MCF 10A (cell line): ENCODE data around the gene SLC1A1. TPM values are rescaled to one million over a fixed set of nuclear protein-coding genes. Genes with fewer than 3 reads are reported as not detected.

Source experiments
- BruUV-seq: library from RNA; stranded (reverse); fragments of 400-500 nt; replicated peaks from 2 replicates; lab custom pipeline; 2021; lab: Mats Ljungman, UMichigan
- CTCF ChIA-PET: fragments of 300-600 bp; sonication (Branson Sonifier 250); formaldehyde crosslinking; extraction: SDS; loops from one replicate; lab custom pipeline; 2021; ENCODE audit warnings: antibody characterized with exemption, inconsistent platforms; lab: Yijun Ruan, JAX
- POLR2A ChIA-PET: fragments of 300-600, 350-650 bp; sonication (Branson Sonifier 250); formaldehyde crosslinking; extraction: SDS; loops from one replicate; lab custom pipeline; 2020; ENCODE audit warnings: antibody characterized with exemption, inconsistent platforms; lab: Yijun Ruan, JAX
- DNase-seq: peaks from one replicate; pipeline ENCODE4 v3.0.0-alpha.2; 2018; ENCODE audit not compliant: unreplicated experiment
- H3K27ac Mint-ChIP-seq: one replicate; pipeline ENCODE4 v1.8.0; 2022; ENCODE audit warnings: mild to moderate bottlenecking, low read depth, mixed read lengths; ENCODE audit not compliant: unreplicated experiment
- H3K27me3 Mint-ChIP-seq: one replicate; pipeline ENCODE4 v1.8.0; 2022; ENCODE audit warnings: mixed read lengths; ENCODE audit not compliant: insufficient read depth, unreplicated experiment
- H3K36me3 Mint-ChIP-seq: one replicate; pipeline ENCODE4 v1.8.0; 2022; ENCODE audit warnings: mild to moderate bottlenecking, moderate library complexity, mixed read lengths; ENCODE audit not compliant: insufficient read depth, unreplicated experiment
- H3K4me1 Mint-ChIP-seq: one replicate; pipeline ENCODE4 v1.8.0; 2022; ENCODE audit warnings: mixed read lengths; ENCODE audit not compliant: insufficient read depth, unreplicated experiment
- H3K4me3 Mint-ChIP-seq: one replicate; pipeline ENCODE4 v1.8.0; 2022; ENCODE audit warnings: mild to moderate bottlenecking, moderate library complexity, mixed read lengths; ENCODE audit not compliant: unreplicated experiment
- H3K9me3 Mint-ChIP-seq: one replicate; pipeline ENCODE4 v1.8.0; 2022; ENCODE audit warnings: mixed read lengths; ENCODE audit not compliant: unreplicated experiment
- CTCF ChIP-seq: fragments of 200-600 bp; IDR thresholded peaks from one replicate; pipeline ENCODE4 v1.8.0; 2022; ENCODE audit warnings: antibody characterized with exemption, mild to moderate bottlenecking; ENCODE audit not compliant: unreplicated experiment
- intact Hi-C: fragments of 100-400 bp; cut with micrococcal nuclease; formaldehyde crosslinking; loops from 2 replicates; pipeline ENCODE4 v1.14.1; 2022
- total RNA-seq: library from RNA; stranded (reverse); gene quantifications from 2 replicates; pipeline ENCODE4 v1.2.3, GENCODE V29; 2022

SLC1A1 gene
- total RNA-seq, 1 experiment from 2014 or later, result 0.16 TPM

GRCh38 chr9:4592886-4593285 is 102.6 kb downstream of the SLC1A1 start:
- Mint-ChIP-seq H3K27ac (no peak overlapping the region), H3K4me3 (no peak overlapping the region), H3K27me3 (no peaks in the 10 kb centered on the region), H3K36me3 (no peaks in the 10 kb centered on the region), H3K4me1 (no peaks in the 10 kb centered on the region), H3K9me3 (no peaks in the 10 kb centered on the region)
- TF ChIP-seq CTCF, result no peak
- intact Hi-C loops, result no loop called here
- CTCF ChIA-PET, result interaction anchor here (3.6 kb wide), 1 partner anchor 11 kb away, joined by 15 read pairs; no protein-coding TSS in a partner anchor
- BruUV-seq, result no TSS peak
- POLR2A ChIA-PET, result no interaction called here
- DNase-seq, result no peak

GRCh38 chr9:4594545-4594944 is 104.3 kb downstream of the SLC1A1 start:
- H3K9me3 Mint-ChIP-seq, result no peaks in the 10 kb centered on the region
- no peaks in the 10 kb centered on the region for H3K4me1 Mint-ChIP-seq
- ChIA-PET CTCF (no interaction called here), POLR2A (no interaction called here)
- no peak overlapping the region for H3K4me3 Mint-ChIP-seq
- no TSS peak for BruUV-seq
- intact Hi-C loops, result no loop called here
- no peak for TF ChIP-seq CTCF
- no peaks in the 10 kb centered on the region for H3K27me3 Mint-ChIP-seq
- DNase-seq, result no peak
- no peaks in the 10 kb centered on the region for H3K36me3 Mint-ChIP-seq
- no peak overlapping the region for H3K27ac Mint-ChIP-seq

GRCh38 chr9:4594994-4595393 is 104.7 kb downstream of the SLC1A1 start:
- H3K27me3 Mint-ChIP-seq, result no peaks in the 10 kb centered on the region
- H3K27ac Mint-ChIP-seq, result no peak overlapping the region
- TF ChIP-seq CTCF, result no peak
- H3K4me3 Mint-ChIP-seq, result no peak overlapping the region
- H3K9me3 Mint-ChIP-seq, result no peaks in the 10 kb centered on the region
- ChIA-PET CTCF (no interaction called here), POLR2A (no interaction called here)
- no peaks in the 10 kb centered on the region for H3K4me1 Mint-ChIP-seq
- no peak for DNase-seq
- H3K36me3 Mint-ChIP-seq, result no peaks in the 10 kb centered on the region
- BruUV-seq, result no TSS peak
- intact Hi-C loops, result no loop called here

- H3K9me3 Mint-ChIP-seq, result no peaks in the 10 kb centered on the region
- H3K27me3 Mint-ChIP-seq, result no peaks in the 10 kb centered on the region
- DNase-seq, result peak; percentile 32
- H3K4me3 Mint-ChIP-seq, result no peak overlapping the region
- H3K36me3 Mint-ChIP-seq, result no peaks in the 10 kb centered on the region
- BruUV-seq, result no TSS peak
- intact Hi-C loops, result no loop called here
- ChIA-PET POLR2A (no interaction called here), CTCF (no interaction called here)
- no peaks in the 10 kb centered on the region for H3K4me1 Mint-ChIP-seq
- H3K27ac Mint-ChIP-seq, result no peak overlapping the region
- TF ChIP-seq CTCF, result no peak
Observed at GRCh38 chr9:4596165-4596922, 106.1 kb downstream of the SLC1A1 start.
